A673 (cell line): ENCODE data around the gene SCARB2.

Source experiments
- EZH2 ChIP-seq: fragments of 200-600 bp; sonication (generic); IDR thresholded peaks from 2 replicates; pipeline ENCODE4 v1.6.1; 2017; ENCODE audit warnings: borderline replicate concordance, low read depth, mild to moderate bottlenecking, mixed read lengths, antibody characterized with exemption, low read length; ENCODE audit not compliant: poor library complexity, severe bottlenecking
- TF ChIP-seq, protein P1 (sequence below): fragments of 300-800, 200-600 bp; sonication (generic); conservative IDR thresholded peaks from 2 replicates; pipeline ENCODE4 v1.5.1; 2017; ENCODE audit warnings: low read depth, mild to moderate bottlenecking, antibody characterized with exemption, low read length, moderate library complexity, mixed read lengths

DNA sequence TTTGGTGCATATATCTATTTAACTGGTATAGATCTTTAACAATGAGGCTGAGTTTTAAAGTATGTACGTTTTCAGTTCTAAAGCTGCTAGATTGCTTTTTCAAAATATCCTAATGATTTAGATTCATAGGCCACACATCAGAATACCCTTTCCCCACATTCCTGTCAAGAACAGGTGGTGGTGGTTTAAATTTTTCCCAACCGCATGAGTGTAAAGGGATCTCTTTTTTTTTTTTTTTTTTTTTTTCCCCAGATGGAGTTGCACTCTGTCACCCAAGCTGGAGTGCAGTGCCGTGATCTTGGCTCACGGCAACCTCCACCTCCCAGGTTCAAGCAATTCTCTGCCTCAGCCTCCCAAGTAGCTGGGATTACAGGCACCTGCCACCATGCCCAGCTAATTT is 93.4 kb downstream of the SCARB2 start:
- TF ChIP-seq, protein P1, sequence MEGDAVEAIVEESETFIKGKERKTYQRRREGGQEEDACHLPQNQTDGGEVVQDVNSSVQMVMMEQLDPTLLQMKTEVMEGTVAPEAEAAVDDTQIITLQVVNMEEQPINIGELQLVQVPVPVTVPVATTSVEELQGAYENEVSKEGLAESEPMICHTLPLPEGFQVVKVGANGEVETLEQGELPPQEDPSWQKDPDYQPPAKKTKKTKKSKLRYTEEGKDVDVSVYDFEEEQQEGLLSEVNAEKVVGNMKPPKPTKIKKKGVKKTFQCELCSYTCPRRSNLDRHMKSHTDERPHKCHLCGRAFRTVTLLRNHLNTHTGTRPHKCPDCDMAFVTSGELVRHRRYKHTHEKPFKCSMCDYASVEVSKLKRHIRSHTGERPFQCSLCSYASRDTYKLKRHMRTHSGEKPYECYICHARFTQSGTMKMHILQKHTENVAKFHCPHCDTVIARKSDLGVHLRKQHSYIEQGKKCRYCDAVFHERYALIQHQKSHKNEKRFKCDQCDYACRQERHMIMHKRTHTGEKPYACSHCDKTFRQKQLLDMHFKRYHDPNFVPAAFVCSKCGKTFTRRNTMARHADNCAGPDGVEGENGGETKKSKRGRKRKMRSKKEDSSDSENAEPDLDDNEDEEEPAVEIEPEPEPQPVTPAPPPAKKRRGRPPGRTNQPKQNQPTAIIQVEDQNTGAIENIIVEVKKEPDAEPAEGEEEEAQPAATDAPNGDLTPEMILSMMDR: no peak
- no peak for TF ChIP-seq EZH2
